ENCODE results near the gene PIWIL1.

The PIWIL1 gene

GRCh38 chr12:130337488-130338303, at the start of gene PIWIL1:
TSS of gene PIWIL1 (plus strand) at chr12:130337887. CDS start at chr12:130342592, 4,705 bp downstream.
- TF ChIP-seq CTCF (IDR thresholded peaks at IDR 0.05; ENCODE audit: low read depth, low read length, missing control alignments), result no peak
- no peak for DNase-seq (ENCODE audit: low read depth)
- in situ Hi-C loops (cut with HindIII; ENCODE audit: low sequenced_read_pairs), result no loop called here
- H3K4me3 ChIP-seq (ENCODE audit: low read depth, low read length), result no peak within 1 kb of the TSS

- in situ Hi-C loops (cut with HindIII; ENCODE audit: low sequenced_read_pairs), result no loop called here
- TF ChIP-seq CTCF (IDR thresholded peaks at IDR 0.05; ENCODE audit: low read depth, low read length, missing control alignments), result no peak
Observed at GRCh38 chr12:130288206-130288605, 49.5 kb upstream of the PIWIL1 start.

GRCh38 chr12:130288691-130289090, 49.0 kb upstream of the PIWIL1 start:
- no peak for TF ChIP-seq CTCF (IDR thresholded peaks at IDR 0.05; ENCODE audit: low read depth, low read length, missing control alignments)
- no peak for DNase-seq (ENCODE audit: low read depth)
- in situ Hi-C loops (cut with HindIII; ENCODE audit: low sequenced_read_pairs), result no loop called here
- H3K4me3 ChIP-seq (ENCODE audit: low read depth, low read length), result no peak overlapping the region

More at GRCh38 chr12:130288206-130288605, 49.5 kb upstream of the PIWIL1 start:
- no peak overlapping the region for H3K4me3 ChIP-seq (ENCODE audit: low read depth, low read length)
- DNase-seq (ENCODE audit: low read depth), result no peak

GRCh38 chr12:130290114-130290513, 47.6 kb upstream of the PIWIL1 start:
- TF ChIP-seq CTCF (IDR thresholded peaks at IDR 0.05; ENCODE audit: low read depth, low read length, missing control alignments), result no peak
- in situ Hi-C loops (cut with HindIII; ENCODE audit: low sequenced_read_pairs), result no loop called here
- H3K4me3 ChIP-seq (ENCODE audit: low read depth, low read length), result no peak overlapping the region
- DNase-seq (ENCODE audit: low read depth), result no peak

- TF ChIP-seq CTCF (IDR thresholded peaks at IDR 0.05; ENCODE audit: low read depth, low read length, missing control alignments), result no peak
- in situ Hi-C loops (cut with HindIII; ENCODE audit: low sequenced_read_pairs), result no loop called here
- DNase-seq (ENCODE audit: low read depth), result no peak
- no peak overlapping the region for H3K4me3 ChIP-seq (ENCODE audit: low read depth, low read length)
Observed at GRCh38 chr12:130298322-130299021, 39.2 kb upstream of the PIWIL1 start.

GRCh38 chr12:130299574-130299973, 38.1 kb upstream of the PIWIL1 start:
- H3K4me3 ChIP-seq (ENCODE audit: low read depth, low read length), result no peak overlapping the region
- no peak for DNase-seq (ENCODE audit: low read depth)
- TF ChIP-seq CTCF (IDR thresholded peaks at IDR 0.05; ENCODE audit: low read depth, low read length, missing control alignments), result no peak
- in situ Hi-C loops (cut with HindIII; ENCODE audit: low sequenced_read_pairs), result no loop called here
